ENCODE data around the gene CER1.

GRCh38 chr9:14733133-14733532, 10.6 kb upstream of the CER1 start:
- TF ChIP-seq CTCF (IDR thresholded peaks at IDR 0.05; ENCODE audit: poor library complexity) (no peak), EZH2 (IDR thresholded peaks at IDR 0.05; ENCODE audit: borderline replicate concordance) (no peak)

All from hepatocyte (in vitro differentiated cells).